ENCODE measurements around the gene PROSER3. TPM values are rescaled to one million over a fixed set of nuclear protein-coding genes. Genes with fewer than 3 reads are reported as not detected.

Gene PROSER3
- total and polyA plus RNA-seq, 2 of the 13 experiments (the other 11 are each of a cell fraction or from before 2014, with no cell fraction given): 5.1 to 5.7 TPM

- no peaks in the 10 kb centered on the region for H3K79me2 ChIP-seq (ENCODE audit: insufficient read depth, low read length)
Observed at GRCh38 chr19:35788205-35788960, 30.4 kb downstream of the PROSER3 start.

DNA sequence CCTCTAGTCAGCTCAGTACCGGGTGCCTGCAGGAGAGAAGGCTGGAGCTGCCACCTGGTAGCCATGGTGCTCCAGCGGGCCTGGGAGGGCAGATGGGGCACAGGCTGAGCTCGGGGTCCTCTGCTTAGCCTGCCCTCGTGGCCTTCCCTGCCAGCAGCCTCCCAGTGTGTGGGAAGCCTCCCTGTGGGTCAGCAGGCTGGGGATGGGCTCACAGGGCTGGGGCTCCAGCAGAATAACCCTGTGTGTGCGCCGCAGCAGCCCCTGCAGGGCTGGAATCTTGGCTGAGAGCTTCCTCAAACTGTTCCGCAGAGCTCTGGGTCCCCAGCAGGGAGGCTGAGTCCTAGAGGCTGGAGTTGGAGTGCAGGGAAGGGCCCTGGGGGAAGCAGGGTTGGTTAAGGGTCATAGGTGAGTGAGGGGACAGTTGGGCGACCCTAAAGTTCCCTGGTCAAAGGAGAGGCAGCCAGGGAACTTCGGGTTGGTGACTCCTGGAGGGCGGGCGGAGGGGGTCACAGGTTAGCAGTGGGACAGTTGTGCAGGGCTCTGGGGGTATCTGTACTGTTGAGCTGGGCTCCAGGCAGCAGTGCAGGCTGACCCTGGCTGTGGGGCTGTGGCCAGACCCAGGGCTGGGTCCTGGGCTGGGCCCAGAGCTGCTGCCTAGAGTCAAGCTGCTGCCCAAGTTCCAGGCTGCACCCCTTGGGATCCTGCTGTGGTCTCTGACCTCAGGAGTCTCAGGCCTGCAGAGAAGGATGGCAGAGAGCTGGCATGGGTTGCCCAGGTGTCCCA lies 31.4 kb downstream of the PROSER3 start:
- BruUV-seq (replicated peaks): no TSS peak
- CTCF ChIA-PET (ENCODE audit: low intra/inter-chr PET ratio, low total read pairs): no interaction called here
- no peak overlapping the region for H2AFZ ChIP-seq (ENCODE audit: low read length)
- H3K27ac ChIP-seq (ENCODE audit: extremely low read length, insufficient read depth, low read length): no peak overlapping the region
- H3K9me3 ChIP-seq (ENCODE audit: low read length): no peaks in the 10 kb centered on the region
- H4K20me1 ChIP-seq (ENCODE audit: insufficient read depth, low read length): no peaks in the 10 kb centered on the region
- peaks cover 44% of the 10 kb centered on the region for H3K4me1 ChIP-seq (ENCODE audit: insufficient read depth, low read length)
- H3K9ac ChIP-seq (ENCODE audit: insufficient read depth, low read depth, low read length): no peak overlapping the region
- no peaks in the 10 kb centered on the region for H3K36me3 ChIP-seq (replicated peaks in 1 of 2; ENCODE audit: control insufficient read depth in 1 of 2, insufficient read depth in 2 of 2, low read length in 2 of 2)
- H3K4me2 ChIP-seq (ENCODE audit: low read depth, low read length): no peak overlapping the region
- TF ChIP-seq AGO2 (optimal IDR thresholded peaks at IDR 0.05; ENCODE audit: low read depth, low read length) (peak; percentile 31), CAMTA2 (CRISPR knock-in tag; IDR thresholded peaks at IDR 0.05; ENCODE audit: borderline replicate concordance) (no peak), FOXP1 (IDR thresholded peaks at IDR 0.05) (no peak), FOXP1 (CRISPR knock-in tag; IDR thresholded peaks at IDR 0.05) (no peak), MEF2D (CRISPR knock-in tag; IDR thresholded peaks at IDR 0.05) (no peak), RBFOX2 (IDR thresholded peaks at IDR 0.05; ENCODE audit: low read depth, low read length) (no peak)
- in situ Hi-C loops (cut with HindIII; ENCODE audit: extremely low pct_ligation_motif_present, low pct_unique_long_range_greater_than_20kb) (no loop called here), intact Hi-C loops (cut with micrococcal nuclease; ENCODE audit: unreplicated experiment) (no loop called here)
- WGBS (ENCODE audit: low lambda C conversion rate): 46% methylated on average over 2 of the region's 11 CpGs
- FAIRE-seq: no peak
- H3K27me3 ChIP-seq (ENCODE audit: control insufficient read depth in 1 of 2, insufficient read depth in 2 of 2, low read length in 2 of 2): peaks cover 0 to 4% of the 10 kb centered on the region in 2 experiments; a peak in 3 of 5 replicates
- no peak overlapping the region for H3K4me3 ChIP-seq (replicated peaks in 1 of 3; ENCODE audit: insufficient read depth in 1 of 3, low read depth in 2 of 3, low read length in 3 of 3)
- DNase-seq (ENCODE audit: low spot score): no peak
- POLR2A ChIA-PET: interaction anchor here (0.9 to 1.5 kb wide), 3 partner anchors 23 to 151 kb away, joined by 3 to 6 read pairs (median 4); partner anchors contain the start of genes LIN37 and PRODH2
- peak; percentile 1; the same call in 1 of the 3 replicates for ATAC-seq
- H3K79me2 ChIP-seq (ENCODE audit: insufficient read depth, low read length): no peaks in the 10 kb centered on the region

More at GRCh38 chr19:35788205-35788960, 30.4 kb downstream of the PROSER3 start:
- Histone ChIP-seq H3K27me3 (ENCODE audit: control insufficient read depth in 1 of 2, insufficient read depth in 2 of 2, low read length in 2 of 2) (peaks cover 0 to 4% of the 10 kb centered on the region in 2 experiments; a peak in 3 of 5 replicates), H3K9ac (ENCODE audit: insufficient read depth, low read depth, low read length) (no peak overlapping the region), H3K27ac (ENCODE audit: extremely low read length, insufficient read depth, low read length) (no peak overlapping the region), H3K4me1 (ENCODE audit: insufficient read depth, low read length) (peaks cover 45% of the 10 kb centered on the region), H3K36me3 (replicated peaks in 1 of 2; ENCODE audit: control insufficient read depth in 1 of 2, insufficient read depth in 2 of 2, low read length in 2 of 2) (no peaks in the 10 kb centered on the region), H3K4me3 (replicated peaks in 1 of 3; ENCODE audit: insufficient read depth in 1 of 3, low read depth in 2 of 3, low read length in 3 of 3) (no peak overlapping the region), H3K4me2 (ENCODE audit: low read depth, low read length) (no peak overlapping the region), H4K20me1 (ENCODE audit: insufficient read depth, low read length) (no peaks in the 10 kb centered on the region), H3K9me3 (ENCODE audit: low read length) (no peaks in the 10 kb centered on the region), H2AFZ (ENCODE audit: low read length) (no peak overlapping the region)
- CTCF ChIA-PET (ENCODE audit: low intra/inter-chr PET ratio, low total read pairs): no interaction called here
- no TSS peak for BruUV-seq (replicated peaks)
- no peak for TF ChIP-seq REXO4 (CRISPR knock-in tag; IDR thresholded peaks at IDR 0.05; ENCODE audit: borderline replicate concordance)
- no peak for TF ChIP-seq PAWR (CRISPR knock-in tag; IDR thresholded peaks at IDR 0.05; ENCODE audit: borderline replicate concordance)
- TF ChIP-seq NFIC (IDR thresholded peaks at IDR 0.05; ENCODE audit: low read length): no peak
- no peak for FAIRE-seq
- DNase-seq (ENCODE audit: low spot score): no peak
- no peak for ATAC-seq
- POLR2A ChIA-PET: no interaction called here
- in situ Hi-C loops (cut with HindIII; ENCODE audit: extremely low pct_ligation_motif_present, low pct_unique_long_range_greater_than_20kb) (no loop called here), intact Hi-C loops (cut with micrococcal nuclease; ENCODE audit: unreplicated experiment) (no loop called here)
- 72% methylated on average over 11 of the region's 12 CpGs for WGBS (ENCODE audit: low lambda C conversion rate)

All from HepG2 (cell line).